Tibial nerve (tissue), 3 donors: Measurements from ENCODE around the gene TEKTIP1.

ENCODE experiments used
- POLR2A ChIP-seq, 2 donors: fragments of 450-650 bp; IDR thresholded peaks; one replicate each; pipeline ENCODE4 v1.6.1; 2017; ENCODE audit warnings: antibody characterized with exemption in 2 of 2, mild to moderate bottlenecking in 2 of 2, moderate library complexity in 2 of 2
- TF ChIP-seq, protein P1 (sequence below), 5 experiments: fragments of 200-600 bp in 3 of 5; fragments of 450-650 bp in 2 of 5; sonication (generic) in 3 of 5; IDR thresholded peaks; one replicate each; pipeline ENCODE4 v1.5.1; 2016 to 2019; ENCODE audit warnings: antibody characterized with exemption in 5 of 5, mild to moderate bottlenecking in 3 of 5, moderate library complexity in 2 of 5

DNA sequence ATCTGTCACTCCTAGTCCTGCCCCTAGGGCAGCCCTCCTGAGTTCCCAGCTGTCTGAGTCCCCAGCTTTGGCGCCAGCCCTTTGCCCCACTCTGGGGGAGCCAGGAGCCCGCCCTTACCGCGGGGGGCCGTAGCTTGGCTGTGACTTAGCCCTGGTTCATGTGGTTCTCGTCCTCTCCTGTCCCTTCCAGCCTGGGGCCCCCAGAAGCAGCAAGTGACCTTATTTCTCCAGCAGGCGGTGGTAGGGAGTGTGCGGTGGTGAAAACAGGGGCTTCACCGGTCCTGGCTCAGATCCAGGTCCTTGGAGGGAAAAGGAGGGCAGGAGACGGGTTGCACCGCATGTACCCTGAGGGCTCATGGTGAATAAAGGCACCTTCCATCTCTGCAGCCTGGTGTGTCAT lies 54.2 kb downstream of the TEKTIP1 start:
- no peak for TF ChIP-seq POLR2A (IDR thresholded peaks at IDR 0.05)
- TF ChIP-seq, protein P1, sequence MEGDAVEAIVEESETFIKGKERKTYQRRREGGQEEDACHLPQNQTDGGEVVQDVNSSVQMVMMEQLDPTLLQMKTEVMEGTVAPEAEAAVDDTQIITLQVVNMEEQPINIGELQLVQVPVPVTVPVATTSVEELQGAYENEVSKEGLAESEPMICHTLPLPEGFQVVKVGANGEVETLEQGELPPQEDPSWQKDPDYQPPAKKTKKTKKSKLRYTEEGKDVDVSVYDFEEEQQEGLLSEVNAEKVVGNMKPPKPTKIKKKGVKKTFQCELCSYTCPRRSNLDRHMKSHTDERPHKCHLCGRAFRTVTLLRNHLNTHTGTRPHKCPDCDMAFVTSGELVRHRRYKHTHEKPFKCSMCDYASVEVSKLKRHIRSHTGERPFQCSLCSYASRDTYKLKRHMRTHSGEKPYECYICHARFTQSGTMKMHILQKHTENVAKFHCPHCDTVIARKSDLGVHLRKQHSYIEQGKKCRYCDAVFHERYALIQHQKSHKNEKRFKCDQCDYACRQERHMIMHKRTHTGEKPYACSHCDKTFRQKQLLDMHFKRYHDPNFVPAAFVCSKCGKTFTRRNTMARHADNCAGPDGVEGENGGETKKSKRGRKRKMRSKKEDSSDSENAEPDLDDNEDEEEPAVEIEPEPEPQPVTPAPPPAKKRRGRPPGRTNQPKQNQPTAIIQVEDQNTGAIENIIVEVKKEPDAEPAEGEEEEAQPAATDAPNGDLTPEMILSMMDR (IDR thresholded peaks at IDR 0.05), result no peak
